Calu3 (cell line): Measurements from ENCODE around the gene SH3PXD2A. TPM values are rescaled to one million over a fixed set of nuclear protein-coding genes. Genes with fewer than 3 reads are reported as not detected.

Experiments
- Bru-seq: library from RNA; stranded (reverse); fragments of 400-500 nt; gene quantifications from one replicate; lab custom pipeline; 2021; lab: Mats Ljungman, UMichigan
- BruChase-seq, 2 experiments: library from RNA; stranded (reverse); fragments of 400-500 nt; gene quantifications; one replicate each; lab custom pipeline; 2021; lab: Mats Ljungman, UMichigan
- BruUV-seq: library from RNA; stranded (reverse); fragments of 400-500 nt; replicated peaks from 2 replicates; lab custom pipeline; 2021; lab: Mats Ljungman, UMichigan
- CTCF ChIA-PET: fragments of 300-600 bp; sonication (Branson Sonifier 250); formaldehyde crosslinking; loops from one replicate; lab custom pipeline; 2022; ENCODE audit warnings: antibody characterized with exemption; lab: Charles Lee
- DNase-seq: peaks from one replicate; pipeline ENCODE4 v3.0.0; 2022
- H3K27ac Mint-ChIP-seq: one replicate; pipeline ENCODE4 v1.8.0; 2022; ENCODE audit warnings: mixed read lengths; ENCODE audit not compliant: unreplicated experiment
- H3K27me3 Mint-ChIP-seq: one replicate; pipeline ENCODE4 v1.8.0; 2022; ENCODE audit warnings: mixed read lengths; ENCODE audit not compliant: unreplicated experiment
- H3K36me3 Mint-ChIP-seq: one replicate; pipeline ENCODE4 v1.8.0; 2022; ENCODE audit warnings: mild to moderate bottlenecking, moderate library complexity, mixed read lengths; ENCODE audit not compliant: insufficient read depth, unreplicated experiment
- H3K4me1 Mint-ChIP-seq: one replicate; pipeline ENCODE4 v1.8.0; 2022; ENCODE audit warnings: mild to moderate bottlenecking, low read depth, mixed read lengths; ENCODE audit not compliant: unreplicated experiment
- H3K4me3 Mint-ChIP-seq: one replicate; pipeline ENCODE4 v1.8.0; 2022; ENCODE audit warnings: mild to moderate bottlenecking, low read depth, moderate library complexity, mixed read lengths; ENCODE audit not compliant: unreplicated experiment
- H3K9me3 Mint-ChIP-seq: one replicate; pipeline ENCODE4 v1.8.0; 2022; ENCODE audit warnings: low read depth, mixed read lengths; ENCODE audit not compliant: unreplicated experiment
- intact Hi-C: fragments of 100-400 bp; cut with micrococcal nuclease; formaldehyde crosslinking; loops from one replicate; pipeline ENCODE4 v1.10.0; 2022; ENCODE audit not compliant: unreplicated experiment
- long read RNA-seq: library from polyadenylated mRNA; stranded (forward); transcript quantifications from one replicate; pipeline ENCODE4 v2.0.0, GENCODE V29; 2022
- total RNA-seq: library from RNA; stranded (reverse); gene quantifications from 2 replicates; pipeline ENCODE4 v1.2.3, GENCODE V29; 2022
- TF ChIP-seq, protein P1 (sequence below): fragments of 200-600 bp; IDR thresholded peaks from one replicate; pipeline ENCODE4 v1.8.0; 2022; ENCODE audit warnings: antibody characterized with exemption; ENCODE audit not compliant: unreplicated experiment

The SH3PXD2A gene, protein sequence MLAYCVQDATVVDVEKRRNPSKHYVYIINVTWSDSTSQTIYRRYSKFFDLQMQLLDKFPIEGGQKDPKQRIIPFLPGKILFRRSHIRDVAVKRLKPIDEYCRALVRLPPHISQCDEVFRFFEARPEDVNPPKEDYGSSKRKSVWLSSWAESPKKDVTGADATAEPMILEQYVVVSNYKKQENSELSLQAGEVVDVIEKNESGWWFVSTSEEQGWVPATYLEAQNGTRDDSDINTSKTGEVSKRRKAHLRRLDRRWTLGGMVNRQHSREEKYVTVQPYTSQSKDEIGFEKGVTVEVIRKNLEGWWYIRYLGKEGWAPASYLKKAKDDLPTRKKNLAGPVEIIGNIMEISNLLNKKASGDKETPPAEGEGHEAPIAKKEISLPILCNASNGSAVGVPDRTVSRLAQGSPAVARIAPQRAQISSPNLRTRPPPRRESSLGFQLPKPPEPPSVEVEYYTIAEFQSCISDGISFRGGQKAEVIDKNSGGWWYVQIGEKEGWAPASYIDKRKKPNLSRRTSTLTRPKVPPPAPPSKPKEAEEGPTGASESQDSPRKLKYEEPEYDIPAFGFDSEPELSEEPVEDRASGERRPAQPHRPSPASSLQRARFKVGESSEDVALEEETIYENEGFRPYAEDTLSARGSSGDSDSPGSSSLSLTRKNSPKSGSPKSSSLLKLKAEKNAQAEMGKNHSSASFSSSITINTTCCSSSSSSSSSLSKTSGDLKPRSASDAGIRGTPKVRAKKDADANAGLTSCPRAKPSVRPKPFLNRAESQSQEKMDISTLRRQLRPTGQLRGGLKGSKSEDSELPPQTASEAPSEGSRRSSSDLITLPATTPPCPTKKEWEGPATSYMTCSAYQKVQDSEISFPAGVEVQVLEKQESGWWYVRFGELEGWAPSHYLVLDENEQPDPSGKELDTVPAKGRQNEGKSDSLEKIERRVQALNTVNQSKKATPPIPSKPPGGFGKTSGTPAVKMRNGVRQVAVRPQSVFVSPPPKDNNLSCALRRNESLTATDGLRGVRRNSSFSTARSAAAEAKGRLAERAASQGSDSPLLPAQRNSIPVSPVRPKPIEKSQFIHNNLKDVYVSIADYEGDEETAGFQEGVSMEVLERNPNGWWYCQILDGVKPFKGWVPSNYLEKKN
- total RNA-seq (7.5 TPM in 2 replicates), Bru-seq, nascent RNA (percentile 36 among the genes with signal in this experiment), BruChase-seq, experiment 1, labeled RNA remaining after a 6-hour chase (percentile 45 among the genes with signal in this experiment), BruChase-seq, experiment 2, labeled RNA remaining after a 2-hour chase (percentile 41 among the genes with signal in this experiment)
- long read RNA-seq, partial matches to known transcripts, result 0 of 45 reads
- long read RNA-seq, other reads (novel, unspliced or antisense), result 45 of 45 reads

- Mint-ChIP-seq H3K36me3 (no peaks in the 10 kb centered on the region), H3K27ac (no peak within 1 kb of the TSS), H3K9me3 (no peaks in the 10 kb centered on the region), H3K4me1 (peaks cover 8% of the 10 kb centered on the region), H3K27me3 (peaks cover 52% of the 10 kb centered on the region), H3K4me3 (peak within 1 kb of the TSS; percentile 64)
- CTCF ChIA-PET, result interaction anchor here (1.1 kb wide), 1 partner anchor 74 kb away, joined by 3 read pairs; no protein-coding TSS in a partner anchor
- BruUV-seq, result no TSS peak
- TF ChIP-seq, protein P1, sequence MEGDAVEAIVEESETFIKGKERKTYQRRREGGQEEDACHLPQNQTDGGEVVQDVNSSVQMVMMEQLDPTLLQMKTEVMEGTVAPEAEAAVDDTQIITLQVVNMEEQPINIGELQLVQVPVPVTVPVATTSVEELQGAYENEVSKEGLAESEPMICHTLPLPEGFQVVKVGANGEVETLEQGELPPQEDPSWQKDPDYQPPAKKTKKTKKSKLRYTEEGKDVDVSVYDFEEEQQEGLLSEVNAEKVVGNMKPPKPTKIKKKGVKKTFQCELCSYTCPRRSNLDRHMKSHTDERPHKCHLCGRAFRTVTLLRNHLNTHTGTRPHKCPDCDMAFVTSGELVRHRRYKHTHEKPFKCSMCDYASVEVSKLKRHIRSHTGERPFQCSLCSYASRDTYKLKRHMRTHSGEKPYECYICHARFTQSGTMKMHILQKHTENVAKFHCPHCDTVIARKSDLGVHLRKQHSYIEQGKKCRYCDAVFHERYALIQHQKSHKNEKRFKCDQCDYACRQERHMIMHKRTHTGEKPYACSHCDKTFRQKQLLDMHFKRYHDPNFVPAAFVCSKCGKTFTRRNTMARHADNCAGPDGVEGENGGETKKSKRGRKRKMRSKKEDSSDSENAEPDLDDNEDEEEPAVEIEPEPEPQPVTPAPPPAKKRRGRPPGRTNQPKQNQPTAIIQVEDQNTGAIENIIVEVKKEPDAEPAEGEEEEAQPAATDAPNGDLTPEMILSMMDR, result no peak
- peak; percentile 16 for DNase-seq
- intact Hi-C loops, result loop anchor here (5.0 to 10.0 kb wide), 2 partner anchors 33 to 91 kb away; no protein-coding TSS in a partner anchor
Measured at GRCh38 chr10:103855424-103855823, at the start of gene SH3PXD2A. TSS of gene SH3PXD2A (minus strand) at chr10:103855576. CDS start at chr10:103855266, 310 bp downstream.

DNA sequence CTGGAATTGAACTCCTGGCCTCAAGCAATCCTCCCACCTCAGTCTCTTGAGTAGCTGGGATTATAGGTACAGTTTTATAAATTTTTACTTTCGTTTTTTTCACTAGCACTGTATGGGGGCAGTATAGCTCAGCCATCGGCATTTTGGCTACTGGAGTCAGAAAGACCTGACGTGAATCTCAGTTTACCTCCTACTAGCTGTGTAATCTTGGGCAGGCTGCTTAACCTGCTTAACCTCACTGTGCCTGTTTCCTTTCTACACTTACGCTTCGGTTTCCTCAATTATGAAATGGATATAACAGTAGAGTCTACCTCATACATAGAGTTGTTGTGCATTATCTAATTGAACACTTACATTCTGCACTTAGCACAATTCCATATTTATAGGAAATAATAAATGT lies 45.9 kb upstream of the SH3PXD2A start:
- TF ChIP-seq, protein P1, result no peak
- no peaks in the 10 kb centered on the region for H3K9me3 Mint-ChIP-seq
- intact Hi-C loops, result no loop called here
- no TSS peak for BruUV-seq
- CTCF ChIA-PET, result no interaction called here
- H3K4me1 Mint-ChIP-seq, result peaks cover 3% of the 10 kb centered on the region
- DNase-seq, result no peak
- peaks cover 6% of the 10 kb centered on the region for H3K36me3 Mint-ChIP-seq
- H3K27ac Mint-ChIP-seq, result no peak overlapping the region
- no peaks in the 10 kb centered on the region for H3K27me3 Mint-ChIP-seq
- H3K4me3 Mint-ChIP-seq, result no peak overlapping the region

DNA sequence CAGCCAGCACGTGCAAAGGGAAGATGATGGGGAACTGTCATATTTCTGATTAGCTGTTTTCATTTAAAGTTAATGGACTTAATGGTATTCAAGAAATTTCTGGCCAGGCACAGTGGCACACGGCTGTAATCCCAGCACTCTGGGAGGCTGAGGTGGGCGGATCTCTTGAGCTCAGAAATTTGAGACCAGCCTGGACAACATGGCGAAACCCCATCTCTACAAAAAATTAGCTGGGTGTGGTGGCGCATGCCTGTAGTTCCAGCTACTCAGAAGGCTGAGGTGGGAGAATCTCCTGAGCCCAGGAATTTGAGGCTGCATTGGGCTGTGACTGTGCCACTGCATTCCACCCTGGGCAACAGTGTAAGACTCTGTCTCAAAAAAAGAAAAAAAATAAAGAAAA lies 43.9 kb upstream of the SH3PXD2A start:
- TF ChIP-seq, protein P1, result no peak
- no peak overlapping the region for H3K27ac Mint-ChIP-seq
- BruUV-seq, result no TSS peak
- no peaks in the 10 kb centered on the region for H3K9me3 Mint-ChIP-seq
- intact Hi-C loops, result no loop called here
- H3K4me3 Mint-ChIP-seq, result no peak overlapping the region
- CTCF ChIA-PET, result interaction anchor here (0.6 to 1.4 kb wide), 4 partner anchors 9 to 104 kb away, joined by 4 to 6 read pairs (median 4); no protein-coding TSS in a partner anchor
- no peak for DNase-seq
- peaks cover 5% of the 10 kb centered on the region for H3K36me3 Mint-ChIP-seq
- H3K27me3 Mint-ChIP-seq, result no peaks in the 10 kb centered on the region
- peaks cover 23% of the 10 kb centered on the region for H3K4me1 Mint-ChIP-seq
